GM18867 (cell line): ENCODE data around the gene PRRX2.

Experiments used
- ATAC-seq: cut with Tn5 transposase; IDR thresholded peaks from one replicate; pipeline ENCODE4 v1.9.1; 2021; ENCODE audit warnings: mild to moderate bottlenecking, moderate library complexity; ENCODE audit not compliant: unreplicated experiment

PRRX2 gene

GRCh38 chr9:129674229-129674628 lies 8.8 kb downstream of the PRRX2 start:
- ATAC-seq: no peak

GRCh38 chr9:129675620-129676019 lies 10.2 kb downstream of the PRRX2 start:
- ATAC-seq: no peak

GRCh38 chr9:129676287-129676686 lies 10.8 kb downstream of the PRRX2 start:
- ATAC-seq: no peak

GRCh38 chr9:129676975-129677374 lies 11.5 kb downstream of the PRRX2 start:
- ATAC-seq: no peak

GRCh38 chr9:129677456-129677855 lies 12.0 kb downstream of the PRRX2 start:
- no peak for ATAC-seq

- ATAC-seq: no peak
Observed at GRCh38 chr9:129678844-129679243, 13.4 kb downstream of the PRRX2 start.

GRCh38 chr9:129679537-129679936 lies 14.1 kb downstream of the PRRX2 start:
- ATAC-seq: no peak

- ATAC-seq: no peak
Observed at GRCh38 chr9:129681924-129682323, 16.5 kb downstream of the PRRX2 start.

- no peak for ATAC-seq
Observed at GRCh38 chr9:129682381-129682780, 16.9 kb downstream of the PRRX2 start.

- no peak for ATAC-seq
Observed at GRCh38 chr9:129685220-129685932, 19.9 kb downstream of the PRRX2 start.

GRCh38 chr9:129685933-129686259 lies 20.4 kb downstream of the PRRX2 start:
- ATAC-seq: no peak

GRCh38 chr9:129686736-129687135 lies 21.3 kb downstream of the PRRX2 start:
- no peak for ATAC-seq

GRCh38 chr9:129687391-129687790 lies 21.9 kb downstream of the PRRX2 start:
- ATAC-seq: no peak

GRCh38 chr9:129688285-129689043 lies 23.0 kb downstream of the PRRX2 start:
- no peak for ATAC-seq

GRCh38 chr9:129692534-129692933 lies 27.1 kb downstream of the PRRX2 start:
- no peak for ATAC-seq

- ATAC-seq: no peak
Observed at GRCh38 chr9:129693741-129694140, 28.3 kb downstream of the PRRX2 start.

GRCh38 chr9:129694243-129694646 lies 28.8 kb downstream of the PRRX2 start:
- no peak for ATAC-seq

- ATAC-seq: no peak
Observed at GRCh38 chr9:129695870-129696269, 30.4 kb downstream of the PRRX2 start.

- no peak for ATAC-seq
Observed at GRCh38 chr9:129696944-129697655, 31.7 kb downstream of the PRRX2 start.

- ATAC-seq: no peak
Observed at GRCh38 chr9:129697656-129698253, 32.3 kb downstream of the PRRX2 start.

GRCh38 chr9:129698254-129698757 lies 32.9 kb downstream of the PRRX2 start:
- ATAC-seq: no peak
